ENCODE measurements around the gene RRP15.

Gene RRP15

DNA sequence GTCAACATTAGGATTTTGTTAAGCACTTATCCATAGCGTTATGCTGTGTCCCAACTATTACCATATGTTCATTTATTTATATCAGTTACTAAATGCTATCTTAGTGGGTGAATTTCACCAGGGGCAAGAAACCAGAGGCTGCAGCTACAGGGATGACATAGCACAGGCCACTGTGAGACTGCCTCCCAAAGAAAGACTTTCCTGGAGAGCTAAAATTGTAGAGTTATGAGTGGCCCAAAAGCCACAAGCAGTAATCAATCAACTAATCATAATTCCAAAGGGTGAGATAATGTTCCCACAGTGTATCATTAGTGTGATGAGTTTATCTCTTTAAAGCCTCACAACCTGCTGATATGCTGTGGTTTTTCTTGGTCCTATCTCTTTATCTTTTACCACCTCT, 56.2 kb downstream of the RRP15 start:
- DNase-seq (ENCODE audit: low read depth), result no peak

DNA sequence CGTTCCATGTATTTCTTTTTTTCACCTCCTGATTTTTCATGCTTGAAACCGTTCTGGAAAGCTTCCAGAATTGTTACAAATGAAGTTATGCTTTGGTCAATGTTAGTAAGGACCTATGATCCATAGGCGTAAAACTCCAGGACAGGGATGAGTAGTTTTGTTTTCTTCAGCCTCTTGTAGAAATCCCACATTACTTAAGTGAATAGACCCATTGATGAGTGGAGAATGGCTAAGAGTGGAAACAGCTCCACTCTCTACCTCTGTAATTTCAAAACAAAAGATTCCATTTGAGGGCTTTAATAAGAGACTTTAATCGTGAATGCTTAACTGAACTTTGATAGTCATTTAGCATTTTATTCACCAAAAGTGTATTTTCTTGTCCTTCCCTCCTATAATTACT, 57.0 kb downstream of the RRP15 start:
- no peak for DNase-seq (ENCODE audit: low read depth)

DNA sequence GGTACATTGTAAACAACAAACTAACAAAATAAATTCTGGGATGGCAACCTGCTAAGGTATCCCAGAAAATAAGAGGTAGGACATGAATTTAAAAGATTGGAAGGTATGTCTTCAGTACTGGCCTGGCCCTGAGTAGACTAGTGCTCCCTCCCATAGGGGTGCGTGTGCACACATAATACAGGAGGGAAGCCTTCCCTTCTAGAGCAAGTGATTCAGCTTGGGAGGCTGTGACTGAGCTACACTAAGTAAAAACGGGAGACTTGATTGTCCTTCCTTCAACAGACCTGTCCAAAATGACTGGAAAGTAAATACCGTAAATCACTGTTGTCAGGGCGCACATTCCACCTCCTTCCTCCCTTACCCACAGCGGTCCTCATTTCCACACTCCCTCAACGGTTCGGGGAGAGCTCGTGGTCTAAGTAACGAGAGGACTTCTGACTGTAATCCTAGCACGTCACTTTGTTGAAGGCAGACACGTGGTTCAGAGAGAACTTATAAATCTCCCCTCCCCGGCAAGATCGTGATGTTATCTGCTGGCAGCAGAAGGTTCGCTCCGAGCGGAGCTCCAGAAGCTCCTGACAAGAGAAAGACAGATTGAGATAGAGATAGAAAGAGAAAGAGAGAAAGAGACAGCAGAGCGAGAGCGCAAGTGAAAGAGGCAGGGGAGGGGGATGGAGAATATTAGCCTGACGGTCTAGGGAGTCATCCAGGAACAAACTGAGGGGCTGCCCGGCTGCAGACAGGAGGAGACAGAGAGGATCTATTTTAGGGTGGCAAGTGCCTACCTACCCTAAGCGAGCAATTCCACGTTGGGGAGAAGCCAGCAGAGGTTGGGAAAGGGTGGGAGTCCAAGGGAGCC, 60.0 kb downstream of the RRP15 start, which contains the start of gene TGFB2:
Gene TGFB2 (plus strand): TSS at position 523 of the 859 bp plus-strand sequence. CDS start 1,366 bp downstream, outside the sequence.
- no peak for DNase-seq (ENCODE audit: low read depth)

DNA sequence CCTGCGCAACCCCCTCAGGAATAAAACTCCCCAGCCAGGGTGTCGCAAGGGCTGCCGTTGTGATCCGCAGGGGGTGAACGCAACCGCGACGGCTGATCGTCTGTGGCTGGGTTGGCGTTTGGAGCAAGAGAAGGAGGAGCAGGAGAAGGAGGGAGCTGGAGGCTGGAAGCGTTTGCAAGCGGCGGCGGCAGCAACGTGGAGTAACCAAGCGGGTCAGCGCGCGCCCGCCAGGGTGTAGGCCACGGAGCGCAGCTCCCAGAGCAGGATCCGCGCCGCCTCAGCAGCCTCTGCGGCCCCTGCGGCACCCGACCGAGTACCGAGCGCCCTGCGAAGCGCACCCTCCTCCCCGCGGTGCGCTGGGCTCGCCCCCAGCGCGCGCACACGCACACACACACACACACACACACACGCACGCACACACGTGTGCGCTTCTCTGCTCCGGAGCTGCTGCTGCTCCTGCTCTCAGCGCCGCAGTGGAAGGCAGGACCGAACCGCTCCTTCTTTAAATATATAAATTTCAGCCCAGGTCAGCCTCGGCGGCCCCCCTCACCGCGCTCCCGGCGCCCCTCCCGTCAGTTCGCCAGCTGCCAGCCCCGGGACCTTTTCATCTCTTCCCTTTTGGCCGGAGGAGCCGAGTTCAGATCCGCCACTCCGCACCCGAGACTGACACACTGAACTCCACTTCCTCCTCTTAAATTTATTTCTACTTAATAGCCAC, 60.7 kb downstream of the RRP15 start:
- DNase-seq (ENCODE audit: low read depth), result no peak

DNA sequence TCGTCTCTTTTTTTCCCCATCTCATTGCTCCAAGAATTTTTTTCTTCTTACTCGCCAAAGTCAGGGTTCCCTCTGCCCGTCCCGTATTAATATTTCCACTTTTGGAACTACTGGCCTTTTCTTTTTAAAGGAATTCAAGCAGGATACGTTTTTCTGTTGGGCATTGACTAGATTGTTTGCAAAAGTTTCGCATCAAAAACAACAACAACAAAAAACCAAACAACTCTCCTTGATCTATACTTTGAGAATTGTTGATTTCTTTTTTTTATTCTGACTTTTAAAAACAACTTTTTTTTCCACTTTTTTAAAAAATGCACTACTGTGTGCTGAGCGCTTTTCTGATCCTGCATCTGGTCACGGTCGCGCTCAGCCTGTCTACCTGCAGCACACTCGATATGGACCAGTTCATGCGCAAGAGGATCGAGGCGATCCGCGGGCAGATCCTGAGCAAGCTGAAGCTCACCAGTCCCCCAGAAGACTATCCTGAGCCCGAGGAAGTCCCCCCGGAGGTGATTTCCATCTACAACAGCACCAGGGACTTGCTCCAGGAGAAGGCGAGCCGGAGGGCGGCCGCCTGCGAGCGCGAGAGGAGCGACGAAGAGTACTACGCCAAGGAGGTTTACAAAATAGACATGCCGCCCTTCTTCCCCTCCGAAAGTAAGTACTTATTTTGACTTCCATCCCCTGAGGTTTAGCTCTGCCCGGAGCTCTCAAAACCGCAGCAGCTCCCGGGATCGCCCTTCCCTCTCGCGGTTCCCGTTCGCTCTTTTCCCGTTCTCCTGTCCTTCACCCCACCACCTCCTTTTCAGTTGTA, 61.5 kb downstream of the RRP15 start:
- no peak for DNase-seq (ENCODE audit: low read depth)

DNA sequence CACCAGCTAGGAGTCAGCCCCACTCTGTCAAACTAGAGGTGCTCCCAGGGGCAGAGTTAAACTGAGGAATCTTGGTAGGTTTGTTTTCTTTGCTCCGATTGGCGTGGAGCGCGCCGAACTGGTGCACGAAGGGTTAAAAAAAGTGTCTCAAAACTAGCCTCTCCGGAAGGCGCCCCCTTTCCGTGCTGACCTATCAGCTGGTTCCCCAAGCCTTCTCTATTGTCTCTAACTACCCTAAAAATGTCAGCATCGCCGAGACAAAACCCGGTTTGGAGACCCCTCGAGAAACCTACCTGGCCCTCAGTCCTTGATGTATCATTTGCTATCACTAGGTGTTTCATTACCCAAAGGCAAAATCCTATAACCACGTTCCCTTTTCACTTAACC, 62.2 kb downstream of the RRP15 start:
- no peak for DNase-seq (ENCODE audit: low read depth)

DNA sequence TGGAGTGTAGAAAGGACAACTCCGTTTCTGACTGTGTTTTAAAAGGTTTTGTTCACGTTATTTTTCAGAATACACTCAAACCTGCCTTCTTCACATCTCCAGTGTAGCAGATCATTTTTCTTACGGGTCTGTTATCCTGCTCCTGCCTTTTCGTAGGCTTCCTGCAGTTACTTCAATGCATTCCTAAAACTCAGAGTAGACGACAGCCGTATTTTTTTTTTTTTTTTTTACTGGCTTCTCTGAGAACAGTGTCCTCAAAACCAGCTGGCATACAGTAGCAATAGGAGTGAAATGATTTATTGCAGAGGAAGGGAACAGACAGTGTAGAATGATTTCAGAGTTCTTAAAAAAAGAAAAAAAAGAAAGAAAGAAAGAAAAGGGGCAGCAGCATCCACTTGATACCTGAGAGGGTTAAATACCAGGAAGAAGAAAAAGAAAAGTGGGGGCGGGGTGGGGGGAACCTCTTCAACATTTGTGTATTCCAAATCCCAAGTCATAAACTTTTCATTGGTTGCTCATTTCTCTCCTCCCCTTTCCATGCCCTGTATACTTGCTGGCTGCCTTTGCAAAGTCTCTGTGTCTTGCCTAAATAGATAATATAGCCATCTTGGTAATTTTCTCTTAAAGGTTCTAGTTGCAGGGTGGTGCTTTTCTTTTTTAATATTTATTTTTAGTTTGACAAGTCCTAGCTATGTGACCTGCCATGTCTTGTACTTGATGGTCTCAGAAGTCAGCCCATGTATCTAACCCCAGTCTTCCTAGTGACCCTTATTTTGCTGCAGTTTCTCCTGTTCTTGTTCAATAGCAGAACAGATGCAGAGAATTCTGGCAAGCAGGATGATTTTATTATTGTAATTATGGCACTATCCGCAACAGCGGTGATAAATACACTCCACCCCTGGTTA, 62.9 kb downstream of the RRP15 start:
- DNase-seq (ENCODE audit: low read depth), result no peak

DNA sequence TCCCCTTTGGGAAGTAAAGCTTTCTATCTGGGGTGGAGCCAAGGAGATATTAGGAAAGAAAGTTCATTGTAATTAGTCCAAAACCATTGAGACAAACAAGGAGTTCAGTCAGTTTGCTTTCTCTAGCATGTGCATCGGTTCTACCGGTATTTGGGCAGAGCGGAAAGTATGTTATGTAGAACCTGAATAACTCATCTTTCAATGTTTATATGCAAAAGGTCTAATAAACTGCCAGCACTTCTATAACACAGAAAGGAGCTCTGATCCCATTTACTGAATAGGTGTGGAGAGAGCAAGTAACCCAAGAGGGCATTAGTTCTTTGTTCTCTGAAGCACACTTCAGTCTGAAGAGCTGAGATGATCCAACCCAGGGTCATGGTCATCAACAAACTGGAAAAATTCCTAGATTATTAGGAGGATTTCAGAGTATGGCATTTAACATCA, 63.6 kb downstream of the RRP15 start:
- DNase-seq (ENCODE audit: low read depth), result no peak

DNA sequence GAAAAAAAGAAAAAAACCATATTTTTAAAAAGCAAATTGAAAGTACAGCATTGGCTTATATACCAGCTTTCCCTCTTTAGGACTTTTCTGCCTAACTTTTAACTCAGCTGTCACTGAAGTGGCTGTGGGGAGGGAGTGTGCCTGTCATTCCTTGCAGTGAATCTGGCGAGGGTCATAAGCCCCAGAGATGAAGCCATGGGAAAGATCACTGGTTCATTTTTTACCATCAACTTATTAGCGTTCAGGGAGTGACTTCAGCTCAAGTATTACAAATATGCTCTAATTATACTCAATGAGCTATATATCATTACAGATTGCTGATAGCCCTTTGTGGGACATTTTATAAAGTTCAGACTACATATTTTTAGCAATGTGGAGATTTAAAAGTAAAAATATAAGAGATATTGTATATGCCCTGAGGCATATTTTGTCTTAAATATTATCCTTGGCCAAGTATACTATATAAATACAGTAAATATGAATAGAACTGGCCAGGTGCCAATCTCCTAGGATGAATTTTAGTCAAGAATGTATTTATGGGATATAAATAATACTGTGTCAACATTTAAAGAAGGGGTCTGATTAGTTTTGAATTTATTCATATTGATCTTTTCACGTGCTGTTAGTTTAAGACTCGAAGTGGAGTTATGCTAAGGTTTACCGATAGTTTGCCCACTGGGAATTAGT, 64.4 kb downstream of the RRP15 start:
- DNase-seq (ENCODE audit: low read depth), result no peak

DNA sequence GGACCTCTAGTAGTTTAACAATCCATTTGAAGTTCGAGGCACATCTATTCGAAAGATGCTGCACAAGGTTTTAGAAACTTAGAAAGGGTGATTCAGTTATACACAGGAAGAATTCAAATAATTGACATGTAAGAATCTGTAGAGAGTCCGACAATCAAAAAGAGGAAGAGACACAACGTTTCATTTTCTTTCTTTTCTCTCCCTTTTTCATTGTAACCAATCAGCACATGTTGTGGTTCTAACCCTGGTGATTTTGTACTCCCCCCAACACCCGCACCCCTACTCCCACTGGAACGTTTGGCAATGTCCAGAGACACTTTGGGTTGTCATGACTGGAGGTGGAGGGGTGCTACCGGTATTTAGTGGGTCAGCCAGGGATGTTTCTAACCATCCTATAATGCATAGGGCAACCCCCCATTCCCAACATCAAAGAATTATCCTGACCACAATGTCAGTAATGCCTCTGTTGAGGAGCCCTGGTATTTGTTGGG, 65.0 kb downstream of the RRP15 start:
- no peak for DNase-seq (ENCODE audit: low read depth)

DNA sequence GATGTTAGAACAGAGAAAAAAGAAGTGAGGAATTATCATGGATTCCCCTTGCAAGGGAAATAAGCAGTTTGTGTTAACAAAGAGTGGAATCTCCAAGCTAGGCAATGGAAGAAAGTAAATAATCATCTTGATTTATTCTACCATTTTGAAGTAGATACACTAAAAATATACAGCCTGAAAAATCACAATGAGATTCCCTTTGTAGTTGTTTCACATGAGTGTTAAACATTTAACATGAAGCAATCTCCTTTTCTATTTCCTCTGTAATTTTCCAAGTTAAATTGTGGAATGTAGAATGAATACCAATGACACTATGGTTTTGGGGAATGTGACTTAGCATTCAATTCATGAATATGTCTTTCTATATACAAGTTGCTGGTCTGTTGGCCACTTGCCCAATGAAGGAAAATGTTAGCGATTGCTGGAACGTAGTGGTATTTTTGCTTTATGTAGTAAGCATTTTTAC, 65.7 kb downstream of the RRP15 start:
- no peak for DNase-seq (ENCODE audit: low read depth)

DNA sequence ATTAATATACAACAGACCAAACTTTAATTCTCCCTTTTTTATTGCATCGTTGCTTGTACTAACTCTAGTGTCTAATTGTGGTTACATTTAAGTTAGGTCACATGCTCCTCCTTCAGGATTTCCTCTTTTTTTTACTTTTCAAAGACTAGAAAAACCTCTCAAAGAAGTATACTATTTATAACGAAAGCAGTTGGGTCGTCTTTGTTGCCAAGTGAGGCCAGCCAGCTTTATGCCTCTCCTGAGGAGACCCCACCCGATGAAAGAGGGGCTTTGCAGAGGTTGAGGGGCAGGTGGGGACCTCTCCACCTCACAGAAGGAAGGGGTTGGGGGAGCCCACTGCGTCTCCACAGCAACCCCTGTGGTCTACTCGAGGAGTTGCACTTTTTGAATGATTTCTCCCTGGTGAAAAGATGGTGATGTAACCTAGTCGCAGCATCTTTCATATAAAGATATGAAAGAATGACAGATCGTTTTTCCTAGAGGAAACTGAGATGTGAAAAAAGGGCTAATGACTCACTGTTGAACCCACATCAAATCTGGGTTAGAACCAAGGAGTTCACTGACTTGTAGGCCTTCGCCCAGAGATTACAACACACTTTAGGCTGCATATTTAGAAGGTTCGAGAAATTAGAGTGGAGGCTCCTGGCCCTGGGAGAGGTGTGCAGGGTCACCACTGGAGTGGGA, 66.4 kb downstream of the RRP15 start:
- DNase-seq (ENCODE audit: low read depth), result no peak

DNA sequence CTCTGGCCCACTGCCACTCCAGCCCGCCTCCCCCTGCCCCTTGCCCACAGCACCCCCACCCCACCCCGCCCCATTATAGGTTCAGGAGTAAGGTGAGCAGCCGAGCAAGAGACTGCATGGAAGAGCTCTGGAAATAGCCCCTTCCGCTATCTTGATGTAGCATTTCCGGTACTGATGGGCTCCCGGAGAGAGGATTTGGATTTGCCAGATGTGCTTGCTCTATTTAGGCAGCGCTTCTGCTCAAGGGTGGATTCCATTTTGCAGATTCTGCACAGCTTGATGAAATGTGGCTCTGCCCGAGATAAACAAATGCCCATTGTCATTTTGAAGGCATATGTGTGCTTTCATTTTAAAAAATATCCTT, 67.0 kb downstream of the RRP15 start:
- no peak for DNase-seq (ENCODE audit: low read depth)

DNA sequence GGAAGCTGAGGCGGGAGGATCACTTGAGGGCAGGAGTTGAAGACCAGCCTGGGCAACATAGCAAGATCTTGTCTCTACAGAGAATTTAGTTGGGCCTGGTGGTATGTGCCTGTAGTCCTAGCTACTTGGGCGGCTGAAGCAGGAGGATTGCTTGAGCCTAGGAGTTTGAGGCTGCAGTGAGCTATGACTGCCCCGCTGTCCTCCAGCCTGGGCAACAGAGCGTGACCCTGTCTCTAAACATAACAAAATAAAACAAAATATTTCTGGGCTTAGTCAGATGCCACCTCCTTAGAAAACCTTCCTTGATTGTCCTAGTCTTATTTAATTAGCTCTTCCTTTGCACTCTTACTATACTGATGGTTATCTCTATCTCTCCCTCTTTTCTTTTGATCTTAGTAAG, 68.6 kb downstream of the RRP15 start:
- DNase-seq (ENCODE audit: low read depth), result no peak

DNA sequence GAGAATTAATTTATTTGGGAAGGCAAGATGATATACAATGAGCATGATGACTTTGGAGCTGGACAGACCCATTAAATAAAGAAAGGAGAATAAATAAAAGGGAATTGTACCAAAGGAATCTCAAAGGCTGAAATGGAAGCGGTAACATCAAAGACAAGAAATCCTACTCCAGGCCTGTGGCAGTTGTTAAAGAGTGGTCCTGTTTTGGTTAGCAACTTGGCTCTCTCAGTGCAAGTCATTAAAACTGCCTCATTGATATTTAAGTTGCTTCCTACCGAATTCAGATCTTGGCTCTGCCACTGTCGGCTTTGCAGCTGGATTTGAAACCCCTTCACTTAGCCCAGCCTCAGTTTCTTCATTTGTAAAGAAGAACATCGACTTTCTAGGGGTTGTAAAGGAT, 70.2 kb downstream of the RRP15 start:
- no peak for DNase-seq (ENCODE audit: low read depth)

DNA sequence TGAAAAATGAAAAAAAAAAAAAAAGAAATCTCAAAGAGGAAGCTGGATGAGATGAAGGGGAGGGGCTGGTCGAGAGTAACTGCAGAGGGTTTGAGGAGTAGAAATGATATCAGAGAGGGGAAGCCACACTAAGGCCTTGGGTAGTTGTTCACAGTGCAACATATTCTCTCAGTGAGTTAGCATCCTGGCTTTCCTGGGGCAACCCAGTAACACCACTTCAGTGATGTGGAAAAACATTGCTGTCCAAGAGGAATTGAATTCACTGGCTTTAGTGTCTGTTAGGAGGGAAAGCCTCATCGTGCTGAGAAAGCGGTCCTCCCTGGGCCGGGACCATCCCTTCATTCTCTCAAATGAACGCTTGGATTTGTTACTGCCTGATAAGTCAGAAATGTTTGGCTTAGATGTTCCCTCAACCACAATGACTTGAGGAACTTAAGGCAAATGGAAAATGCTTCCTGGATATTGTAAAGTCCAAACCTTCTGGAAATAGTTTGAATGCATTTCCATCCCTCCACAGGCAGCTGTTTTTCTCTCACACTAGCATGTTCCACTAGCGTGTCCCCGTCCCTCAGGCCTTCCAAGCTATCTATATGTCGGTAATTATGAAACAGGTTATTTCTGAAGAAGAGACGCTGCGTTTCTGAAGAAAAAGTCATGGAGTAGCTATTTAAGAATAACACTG, 72.3 kb downstream of the RRP15 start:
- DNase-seq (ENCODE audit: low read depth), result no peak

DNA sequence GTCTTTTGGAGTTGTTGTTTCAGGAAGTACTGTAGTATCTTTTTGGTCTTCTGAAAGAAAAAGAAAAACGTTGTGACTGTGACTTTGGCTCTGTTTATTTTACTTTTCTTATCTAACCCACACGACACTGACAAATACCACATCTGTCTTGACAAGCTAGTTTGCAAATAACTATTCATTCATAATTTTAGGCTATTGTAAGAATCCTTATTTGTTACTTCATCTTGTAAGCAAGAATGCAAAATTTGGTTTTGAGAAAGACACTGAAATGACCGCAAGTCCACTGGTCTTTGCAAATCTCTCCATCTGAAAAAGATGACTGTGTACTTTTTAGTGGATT, 72.8 kb downstream of the RRP15 start:
- no peak for DNase-seq (ENCODE audit: low read depth)

DNA sequence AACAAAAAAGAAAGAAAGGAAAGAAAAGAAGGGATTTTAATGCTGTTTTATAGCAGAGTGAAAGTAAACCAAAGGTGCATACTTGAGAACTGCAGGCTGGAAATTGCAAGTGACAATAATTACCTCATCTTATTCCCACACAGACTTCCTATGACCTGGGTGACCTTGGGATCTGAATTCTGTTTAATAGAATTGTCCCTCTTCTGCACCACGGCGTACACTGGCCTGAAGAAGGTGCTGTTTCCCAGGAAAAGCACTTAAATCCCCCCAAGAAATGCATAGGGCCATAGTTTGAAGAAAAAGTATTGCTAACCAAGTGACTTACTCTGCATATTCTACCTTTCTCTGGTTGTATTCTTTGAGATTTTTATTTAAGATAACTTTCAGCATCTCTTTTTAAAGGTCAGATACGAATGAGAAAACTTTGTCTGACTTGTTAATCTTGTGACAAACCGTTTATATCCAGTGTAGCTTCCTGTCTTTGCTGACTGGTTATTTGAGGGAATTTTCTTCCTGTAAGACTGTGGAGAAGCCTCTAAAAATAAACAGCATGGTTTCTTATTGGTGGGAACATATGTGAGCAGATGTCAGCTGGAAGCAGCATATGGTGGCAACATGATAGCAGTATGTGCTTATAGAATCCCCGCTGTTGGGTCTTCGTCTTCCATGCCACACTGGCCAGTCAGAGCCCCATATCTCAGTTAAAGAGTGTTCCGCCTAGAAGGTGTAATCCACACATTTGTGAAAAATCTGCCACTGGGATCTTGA, 76.4 kb downstream of the RRP15 start:
- no peak for DNase-seq (ENCODE audit: low read depth)

Measured in stimulated activated CD4-positive, alpha-beta T cell treated with anti-CD3 and anti-CD28 coated beads, Interleukin-2, amount 100 ng/mL, for 4 hours (primary cell).